HepG2 (cell line): Measurements from ENCODE around the gene NEU1. TPM values are rescaled to one million over a fixed set of nuclear protein-coding genes. Genes with fewer than 3 reads are reported as not detected.

Source experiments
- GMEB2 ChIP-seq: IDR thresholded peaks from 2 replicates; pipeline ENCODE4 v1.6.1; 2016; ENCODE audit warnings: missing biosample characterization, missing genetic modification reagents, low read depth
- HINFP ChIP-seq: sonication (generic); formaldehyde crosslinking; IDR thresholded peaks from 2 replicates; pipeline ENCODE4 v1.4.0; 2020; ENCODE audit warnings: low read depth, mild to moderate bottlenecking, missing genetic modification reagents
- HMG20B ChIP-seq: conservative IDR thresholded peaks from 2 replicates; pipeline ENCODE4 v1.6.1; 2016; ENCODE audit warnings: missing genetic modification reagents, missing compliant biosample characterization
- KLF13 ChIP-seq: sonication (generic); formaldehyde crosslinking; IDR thresholded peaks from 2 replicates; pipeline ENCODE4 v1.4.0; 2020; ENCODE audit warnings: mild to moderate bottlenecking, missing genetic modification reagents
- MBNL3 ChIP-seq: fragments of 250-450 bp; sonication (Bioruptor Pico); conservative IDR thresholded peaks from 2 replicates; pipeline ENCODE4 v1.8.0; 2022; ENCODE audit warnings: mild to moderate bottlenecking, inconsistent platforms
- MTERF4 ChIP-seq: sonication (generic); formaldehyde crosslinking; IDR thresholded peaks from 2 replicates; pipeline ENCODE4 v1.8.0; 2023; ENCODE audit warnings: mild to moderate bottlenecking, missing genetic modification reagents
- NFYB ChIP-seq: sonication (generic); formaldehyde crosslinking; IDR thresholded peaks from 2 replicates; pipeline ENCODE4 v1.4.0; 2020; ENCODE audit warnings: missing genetic modification reagents
- PHB2 ChIP-seq: fragments of 450-650 bp; IDR thresholded peaks from 2 replicates; pipeline ENCODE4 v1.6.1; 2018; ENCODE audit not compliant: partially characterized antibody
- RARA ChIP-seq: IDR thresholded peaks from 2 replicates; pipeline ENCODE4 v1.6.1; 2016; ENCODE audit warnings: missing genetic modification reagents, missing compliant biosample characterization
- REST ChIP-seq, 2 experiments: IDR thresholded peaks; 2 replicates each; pipeline ENCODE4 v1.6.1; 2011 to 2012; ENCODE audit warnings: low read length in 2 of 2, borderline replicate concordance in 1 of 2, low read depth in 1 of 2, mild to moderate bottlenecking in 1 of 2, moderate library complexity in 1 of 2
- REXO4 ChIP-seq: sonication (generic); formaldehyde crosslinking; IDR thresholded peaks from 2 replicates; pipeline ENCODE4 v1.8.0; 2022; ENCODE audit warnings: missing genetic modification reagents, mild to moderate bottlenecking, borderline replicate concordance
- ZNF280D ChIP-seq: sonication (generic); formaldehyde crosslinking; IDR thresholded peaks from 2 replicates; pipeline ENCODE4 v1.5.1; 2020; ENCODE audit warnings: mild to moderate bottlenecking, missing genetic modification reagents
- ZNF430 ChIP-seq: sonication (generic); formaldehyde crosslinking; IDR thresholded peaks from 2 replicates; pipeline ENCODE4 v1.9.0; 2021; ENCODE audit warnings: mild to moderate bottlenecking, missing genetic modification reagents
- ZNF678 ChIP-seq: sonication (generic); formaldehyde crosslinking; IDR thresholded peaks from 2 replicates; pipeline ENCODE4 v1.4.0; 2020; ENCODE audit warnings: mild to moderate bottlenecking, missing genetic modification reagents
- ZNF883 ChIP-seq: sonication (generic); formaldehyde crosslinking; IDR thresholded peaks from 2 replicates; pipeline ENCODE4 v1.5.1; 2020; ENCODE audit warnings: mild to moderate bottlenecking, missing genetic modification reagents; ENCODE audit errors: not compliant biosample characterization
- ZSCAN25 ChIP-seq: sonication (generic); formaldehyde crosslinking; IDR thresholded peaks from 2 replicates; pipeline ENCODE4 v1.8.0; 2022; ENCODE audit warnings: mild to moderate bottlenecking, missing genetic modification reagents
- polyA plus RNA-seq, 8 experiments: library from polyadenylated mRNA; depleted of rRNA in 3 of 8; stranded (reverse) in 7 of 8; unstranded in 1 of 8; fragments of >200 nt; fragmentation: Illumina TruSeq in 4 of 8; extraction: Trizol in 4 of 8; gene quantifications; 2 replicates each; pipeline versions ENCODE4 v1.2.1 to v1.2.3, GENCODE V29; 2011 to 2016; ENCODE audit warnings: low read depth in 4 of 8, missing spikeins in 1 of 8, mixed read lengths in 1 of 8; ENCODE audit not compliant: insufficient read depth in 1 of 8
- total RNA-seq, 5 experiments: library from RNA; depleted of rRNA; stranded (reverse); fragments of >200 nt; fragmentation: Illumina TruSeq; extraction: Trizol; gene quantifications; 2 replicates each; pipeline ENCODE4 v1.2.3, GENCODE V29; 2016; ENCODE audit warnings: low read depth in 1 of 5

NEU1 gene
- total and polyA plus RNA-seq, 2 of the 13 experiments (the other 11 are each of a cell fraction or from before 2014, with no cell fraction given) = 215 to 297 TPM

GRCh38 chr6:31827286-31828079 is 35.1 kb downstream of the NEU1 start, which contains the start of gene HSPA1B (continued):
- TF ChIP-seq REST (IDR thresholded peaks at IDR 0.05; ENCODE audit: borderline replicate concordance in 1 of 2, low read depth in 1 of 2, low read length in 2 of 2) = peak in 1 of 2 experiments; percentile 79; a peak in 2 of 4 replicates
- no peak for TF ChIP-seq GMEB2
- TF ChIP-seq MTERF4 = no peak
- no peak for TF ChIP-seq ZSCAN25 (CRISPR knock-in tag)
- TF ChIP-seq ZNF280D (CRISPR knock-in tag) = peak; percentile 86; the same call in 1 of the 2 replicates
- TF ChIP-seq HINFP = no peak; the same call in 1 of the 2 replicates
- peak; percentile 70 for TF ChIP-seq HMG20B (CRISPR knock-in tag)
- peak; percentile 67 for TF ChIP-seq RARA (CRISPR knock-in tag)
- 0 out of 2 replicates have a peak, but pooled peaks have one; percentile 56 for TF ChIP-seq ZNF678 (CRISPR knock-in tag)
- peak; percentile 89 for TF ChIP-seq NFYB (CRISPR knock-in tag)
- TF ChIP-seq ZNF430 (CRISPR knock-in tag) = peak; percentile 90; the same call in 1 of the 2 replicates
- TF ChIP-seq PHB2 = no peak
- TF ChIP-seq MBNL3 = no peak
- no peak for TF ChIP-seq KLF13 (CRISPR knock-in tag)
- TF ChIP-seq REXO4 (CRISPR knock-in tag) = 0 out of 2 replicates have a peak, but pooled peaks have one; percentile 40
- TF ChIP-seq ZNF883 (CRISPR knock-in tag) = peak; percentile 73
